ENCODE results near the gene SIL1.
"Not testable (repeated sequence)": the region's sequence is repeated elsewhere in the genome, so short reads cannot be mapped to it uniquely, and the experiment has no call there.

The SIL1 gene

DNA sequence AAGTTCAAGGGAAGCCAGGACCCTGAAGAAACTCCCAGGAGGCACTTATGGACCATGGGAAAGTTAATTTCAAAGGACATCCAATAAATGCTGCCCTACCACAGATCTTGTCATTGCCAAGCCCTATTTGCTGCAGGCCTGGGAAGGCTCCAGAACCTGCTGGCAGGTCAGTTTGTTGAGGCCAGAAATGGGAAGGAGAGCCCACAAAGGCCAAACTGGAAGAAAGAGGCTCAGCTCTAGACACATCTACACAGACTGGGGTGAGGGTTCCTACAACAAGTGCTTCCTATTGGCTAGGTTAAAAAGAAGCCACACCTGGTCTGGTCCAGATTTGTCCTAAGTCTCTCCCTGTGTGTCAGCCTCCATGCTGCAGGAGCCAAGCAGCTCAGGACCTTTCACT lies 94.4 kb downstream of the SIL1 start:
- DNase-seq = no peak

GRCh38 chr5:139100825-139101224 lies 97.3 kb downstream of the SIL1 start:
- DNase-seq = no peak

- DNase-seq = no peak
Observed at GRCh38 chr5:139094154-139095131, 103.7 kb downstream of the SIL1 start.

- DNase-seq = no peak
Observed at GRCh38 chr5:139092741-139093343, 105.3 kb downstream of the SIL1 start.

- DNase-seq = no peak
Observed at GRCh38 chr5:139091439-139092156, 106.6 kb downstream of the SIL1 start.

DNA sequence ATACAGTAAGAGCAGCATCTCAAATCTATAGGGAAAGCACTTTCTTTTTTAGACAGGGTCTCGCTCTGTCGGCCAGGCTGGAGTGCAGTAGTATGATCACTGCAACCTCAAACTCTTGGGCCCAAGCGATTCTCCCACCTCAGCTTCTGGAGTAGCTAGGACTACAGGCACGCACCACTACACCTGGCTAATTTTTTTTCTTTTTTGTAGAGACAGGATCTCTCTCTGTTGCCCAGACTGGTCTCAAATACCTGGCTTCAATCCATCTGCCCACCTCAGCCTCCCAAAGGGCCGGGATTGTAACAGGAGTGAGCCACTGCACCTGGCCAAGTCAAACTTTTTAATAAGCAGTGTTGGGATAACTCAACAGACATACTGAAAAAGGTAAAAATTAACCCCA lies 107.6 kb downstream of the SIL1 start:
- no peak for DNase-seq

DNA sequence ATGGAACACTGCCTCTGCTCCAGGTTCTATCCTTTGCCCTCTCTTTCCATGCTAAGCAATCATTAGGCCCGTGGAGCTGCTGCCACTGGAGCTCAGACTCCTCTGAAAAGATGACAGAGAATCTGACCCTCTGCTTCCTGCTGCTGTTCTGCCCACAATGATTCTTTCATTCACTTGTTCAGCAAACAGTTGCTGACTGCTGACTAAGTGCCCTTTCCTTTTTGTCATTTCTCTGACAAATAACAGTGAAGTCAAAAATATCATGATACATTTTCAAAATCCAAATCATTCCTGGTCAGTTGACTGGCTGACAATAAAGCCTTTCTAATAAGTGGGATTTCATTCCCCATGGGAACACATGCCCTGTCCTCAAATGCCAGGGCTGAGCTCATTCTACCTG lies 110.1 kb downstream of the SIL1 start:
- no peak for DNase-seq

- DNase-seq = no peak
Observed at GRCh38 chr5:139082813-139083498, 115.2 kb downstream of the SIL1 start.

- DNase-seq = no peak
Observed at GRCh38 chr5:139079991-139080610, 118.1 kb downstream of the SIL1 start.

DNA sequence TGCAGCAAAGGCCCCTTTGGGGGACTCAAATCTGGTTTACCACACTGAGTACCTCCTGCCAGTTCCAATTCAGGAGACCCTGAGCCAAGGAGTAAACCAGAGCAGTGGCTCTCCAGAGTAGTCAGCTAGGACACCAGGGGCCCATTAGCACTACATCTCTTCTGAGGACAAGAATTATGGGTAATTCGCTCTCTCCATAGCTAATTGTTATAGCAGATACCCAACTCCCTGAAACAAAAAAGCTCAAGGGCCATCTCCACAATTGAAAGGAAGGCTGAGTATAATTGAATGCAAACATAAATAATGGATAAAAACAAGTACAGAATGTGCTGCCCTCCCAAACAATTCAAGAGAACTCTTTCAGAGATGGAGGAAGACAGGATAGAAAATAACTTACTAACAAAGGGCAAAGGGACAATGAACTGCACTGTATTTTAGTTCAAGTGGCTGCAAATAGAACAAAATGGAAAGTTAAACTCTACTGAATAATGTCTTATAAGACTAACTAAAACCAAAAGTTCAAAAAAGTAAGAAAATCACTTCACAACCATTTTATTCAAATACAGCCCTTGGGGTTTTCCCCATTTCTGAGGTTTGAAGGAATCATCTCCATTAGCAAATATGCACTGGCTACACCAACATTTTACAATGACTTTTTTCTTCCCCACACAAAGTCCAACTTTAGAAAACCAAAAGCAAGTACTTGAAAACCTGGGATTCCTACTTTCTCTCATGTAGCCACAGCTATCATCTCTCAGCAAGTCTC lies 118.8 kb downstream of the SIL1 start:
- DNase-seq = no peak

GRCh38 chr5:139078345-139078744 lies 119.8 kb downstream of the SIL1 start:
- DNase-seq = no peak

DNA sequence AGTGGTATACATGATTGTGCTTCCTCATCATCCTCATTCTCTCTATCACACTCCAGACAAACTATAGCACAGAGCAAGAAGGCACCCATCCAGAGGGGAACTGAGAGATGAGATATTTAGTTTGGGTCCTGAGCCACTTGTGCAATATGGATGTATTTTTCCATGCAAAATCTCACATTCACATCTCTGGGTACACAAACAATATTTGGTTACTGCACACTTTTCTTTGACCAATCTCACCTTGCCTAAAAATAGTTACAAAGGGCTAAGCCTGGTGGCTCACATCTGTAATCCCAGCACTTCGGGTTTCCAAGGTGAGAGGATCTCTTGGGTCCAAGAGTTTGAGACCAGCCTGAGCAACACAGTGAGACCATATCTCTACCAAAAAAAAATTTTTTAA lies 120.3 kb downstream of the SIL1 start:
- DNase-seq = no peak

- no peak for DNase-seq
Observed at GRCh38 chr5:139076111-139076510, 122.1 kb downstream of the SIL1 start.

GRCh38 chr5:139075066-139076050 lies 122.8 kb downstream of the SIL1 start:
- no peak for DNase-seq

DNA sequence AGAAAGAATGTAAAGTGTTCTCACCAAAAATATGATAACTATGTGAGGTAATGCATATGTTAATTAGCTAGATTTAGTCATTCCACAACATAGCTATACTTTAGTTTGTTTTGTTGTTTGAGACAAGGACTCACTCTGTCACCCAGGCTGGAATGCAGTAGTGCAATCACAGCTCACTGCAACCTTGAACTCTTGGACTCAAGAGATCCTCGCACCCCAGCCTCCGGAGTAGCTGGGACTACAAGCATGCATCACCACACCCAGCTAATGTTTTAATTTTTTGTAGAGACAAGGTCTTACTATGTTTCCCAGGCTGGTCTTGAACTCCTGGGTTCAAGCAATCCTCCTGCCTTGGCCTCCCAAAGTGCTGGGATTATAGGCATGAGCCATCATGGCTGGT lies 124.2 kb downstream of the SIL1 start:
- DNase-seq = not testable (repeated sequence)

GRCh38 chr5:139068494-139069151 lies 129.5 kb downstream of the SIL1 start:
- no peak for DNase-seq

DNA sequence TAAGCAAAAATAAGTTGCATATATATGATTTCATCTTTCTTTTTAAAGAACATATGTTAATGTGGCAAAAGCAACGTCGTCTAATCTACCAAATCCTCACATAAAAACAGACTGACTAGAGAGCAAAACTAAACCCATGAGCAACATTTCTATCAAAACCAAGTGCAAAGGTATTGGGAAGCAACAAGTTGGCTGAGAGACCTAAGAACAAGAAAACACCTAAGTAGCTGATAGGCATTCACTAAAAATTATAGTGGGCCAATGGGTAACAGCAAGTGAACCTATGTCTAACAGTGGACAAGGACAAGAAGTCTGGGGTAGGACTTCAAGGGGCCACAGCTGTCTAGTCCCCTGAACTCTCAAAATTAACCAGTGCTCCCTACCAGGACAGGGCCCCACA lies 130.1 kb downstream of the SIL1 start:
- no peak for DNase-seq

- DNase-seq = no peak
Observed at GRCh38 chr5:139065306-139065705, 132.9 kb downstream of the SIL1 start.

GRCh38 chr5:139064613-139065012 lies 133.6 kb downstream of the SIL1 start:
- no peak for DNase-seq

- DNase-seq = no peak
Observed at GRCh38 chr5:139063664-139064054, 134.5 kb downstream of the SIL1 start.
